Ovary (tissue), 3 donors: Measurements from ENCODE around the gene N4BP2L2.

Experiments used
- CTCF ChIP-seq, 3 donors: fragments of 450-650 bp in 2 of 3; fragments of 200-600 bp in 1 of 3; IDR thresholded peaks; one replicate each; pipeline versions ENCODE4 v1.5.1 to v1.8.0; 2016 to 2022; ENCODE audit warnings: antibody characterized with exemption in 3 of 3, mild to moderate bottlenecking in 1 of 3
- EP300 ChIP-seq: sonication (generic); formaldehyde crosslinking; IDR thresholded peaks from one replicate; pipeline ENCODE4 v1.6.1; 2017; ENCODE audit warnings: antibody characterized with exemption
- POLR2A ChIP-seq: fragments of 450-650 bp; IDR thresholded peaks from one replicate; pipeline ENCODE4 v1.6.1; 2017; ENCODE audit warnings: antibody characterized with exemption, mild to moderate bottlenecking, moderate library complexity
- donor health status: DM: no; HTN: no; CAD: no.

GRCh38 chr13:32447894-32448623 lies 90.5 kb downstream of the N4BP2L2 start:
- TF ChIP-seq CTCF (IDR thresholded peaks at IDR 0.05) (no peak), POLR2A (no peak), EP300 (no peak)
